ENCODE results near the gene SNAI3.

DNA sequence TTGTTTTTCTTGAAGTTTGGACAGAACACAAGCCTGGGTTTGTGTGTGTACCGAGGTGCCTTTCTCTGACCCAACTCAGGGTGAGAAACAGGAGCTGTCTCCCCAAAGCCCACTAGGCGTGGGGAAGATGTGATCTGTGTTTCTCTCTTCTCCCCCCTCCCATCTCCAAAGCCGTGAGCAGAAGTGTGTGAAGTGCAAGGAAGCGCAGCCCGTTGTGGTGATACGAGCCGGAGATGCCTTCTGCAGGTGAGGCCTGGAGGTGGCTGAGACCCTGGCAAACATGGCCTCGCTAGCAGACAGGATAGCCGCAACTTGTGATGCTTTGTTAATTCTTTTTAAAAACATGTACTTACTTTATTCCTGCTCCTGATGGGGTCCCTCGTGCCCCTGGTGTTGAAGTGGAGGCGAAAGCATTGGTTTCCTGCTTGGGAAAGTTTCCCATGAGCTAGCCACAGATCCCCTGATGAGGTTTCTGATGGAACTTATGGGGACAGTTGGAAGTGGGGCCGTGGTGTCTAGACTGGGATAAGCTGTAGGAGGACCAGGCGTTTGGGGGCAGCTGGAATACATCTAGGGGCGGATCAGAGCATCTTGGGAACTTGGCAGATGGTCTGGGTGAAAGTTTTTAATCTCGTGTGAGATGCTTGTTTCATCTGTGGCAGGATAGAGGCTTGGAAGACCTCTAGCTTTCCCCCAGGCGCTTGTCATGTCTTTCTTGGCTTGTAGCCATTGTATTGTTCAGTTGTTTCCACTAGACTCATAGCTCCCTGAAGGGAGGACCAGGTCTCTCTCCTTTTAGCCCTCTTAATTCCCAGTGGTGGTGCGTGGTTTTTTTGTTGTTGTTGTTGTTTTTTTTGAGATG is 20.9 kb upstream of the SNAI3 start:
- TF ChIP-seq SMC3 (conservative IDR thresholded peaks at IDR 0.05; ENCODE audit: poor library complexity): no peak
- TF ChIP-seq, protein P1, sequence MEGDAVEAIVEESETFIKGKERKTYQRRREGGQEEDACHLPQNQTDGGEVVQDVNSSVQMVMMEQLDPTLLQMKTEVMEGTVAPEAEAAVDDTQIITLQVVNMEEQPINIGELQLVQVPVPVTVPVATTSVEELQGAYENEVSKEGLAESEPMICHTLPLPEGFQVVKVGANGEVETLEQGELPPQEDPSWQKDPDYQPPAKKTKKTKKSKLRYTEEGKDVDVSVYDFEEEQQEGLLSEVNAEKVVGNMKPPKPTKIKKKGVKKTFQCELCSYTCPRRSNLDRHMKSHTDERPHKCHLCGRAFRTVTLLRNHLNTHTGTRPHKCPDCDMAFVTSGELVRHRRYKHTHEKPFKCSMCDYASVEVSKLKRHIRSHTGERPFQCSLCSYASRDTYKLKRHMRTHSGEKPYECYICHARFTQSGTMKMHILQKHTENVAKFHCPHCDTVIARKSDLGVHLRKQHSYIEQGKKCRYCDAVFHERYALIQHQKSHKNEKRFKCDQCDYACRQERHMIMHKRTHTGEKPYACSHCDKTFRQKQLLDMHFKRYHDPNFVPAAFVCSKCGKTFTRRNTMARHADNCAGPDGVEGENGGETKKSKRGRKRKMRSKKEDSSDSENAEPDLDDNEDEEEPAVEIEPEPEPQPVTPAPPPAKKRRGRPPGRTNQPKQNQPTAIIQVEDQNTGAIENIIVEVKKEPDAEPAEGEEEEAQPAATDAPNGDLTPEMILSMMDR (IDR thresholded peaks at IDR 0.05; ENCODE audit: poor library complexity, severe bottlenecking): no peak
- TF ChIP-seq TAF1 (IDR thresholded peaks at IDR 0.05; ENCODE audit: low read depth): no peak
- TF ChIP-seq POLR2AphosphoS5 (IDR thresholded peaks at IDR 0.05): no peak
- no peak for TF ChIP-seq MXI1 (conservative IDR thresholded peaks at IDR 0.05; ENCODE audit: poor library complexity, severe bottlenecking)
- no peak for TF ChIP-seq RAD21 (conservative IDR thresholded peaks at IDR 0.05)
- no peak for TF ChIP-seq EZH2 (IDR thresholded peaks at IDR 0.05; ENCODE audit: borderline replicate concordance, insufficient read depth, low read length, poor library complexity, severe bottlenecking)
- TF ChIP-seq EP300 (conservative IDR thresholded peaks at IDR 0.05; ENCODE audit: poor library complexity, severe bottlenecking): no peak
